Parathyroid adenoma (tissue), 2 donors: ENCODE data around the gene SLC39A5.

ENCODE experiments used
- H2AFZ ChIP-seq: fragments of 300-600 bp; sonication (generic); one replicate; pipeline ENCODE4 v1.7.0; 2017; ENCODE audit warnings: antibody characterized with exemption, mild to moderate bottlenecking
- H3K27ac ChIP-seq: fragments of 300-600 bp; sonication (generic); one replicate; pipeline ENCODE4 v1.7.0; 2017
- H3K27me3 ChIP-seq: fragments of 300-600 bp; sonication (generic); one replicate; pipeline ENCODE4 v1.7.0; 2017; ENCODE audit warnings: low read length; ENCODE audit not compliant: control insufficient read depth, insufficient read depth
- H3K36me3 ChIP-seq: fragments of 300-600 bp; sonication (generic); one replicate; pipeline ENCODE4 v1.7.0; 2017; ENCODE audit warnings: low read length; ENCODE audit not compliant: control insufficient read depth, insufficient read depth
- H3K4me1 ChIP-seq: fragments of 300-600 bp; sonication (generic); one replicate; pipeline ENCODE4 v1.7.0; 2017; ENCODE audit warnings: control low read depth
- H3K4me2 ChIP-seq: fragments of 300-600 bp; sonication (generic); one replicate; pipeline ENCODE4 v1.7.0; 2017; ENCODE audit warnings: low read length
- H3K4me3 ChIP-seq: fragments of 300-600 bp; sonication (generic); one replicate; pipeline ENCODE4 v1.7.0; 2017; ENCODE audit warnings: low read depth, low read length
- H3K79me2 ChIP-seq: fragments of 300-600 bp; sonication (generic); one replicate; pipeline ENCODE4 v1.7.0; 2017; ENCODE audit warnings: control low read depth
- H3K9ac ChIP-seq: fragments of 300-600 bp; sonication (generic); one replicate; pipeline ENCODE4 v1.7.0; 2017; ENCODE audit warnings: mild to moderate bottlenecking
- H3K9me3 ChIP-seq: fragments of 300-600 bp; sonication (generic); one replicate; pipeline ENCODE4 v1.7.0; 2017; ENCODE audit warnings: low read length; ENCODE audit not compliant: control insufficient read depth
- TF ChIP-seq, protein P1 (sequence below): fragments of 300-600 bp; sonication (generic); IDR thresholded peaks from one replicate; pipeline ENCODE4 v1.7.0; 2017; ENCODE audit warnings: antibody characterized with exemption, mild to moderate bottlenecking
- donor health status: primary hyperparathyroidism.

Gene SLC39A5

DNA sequence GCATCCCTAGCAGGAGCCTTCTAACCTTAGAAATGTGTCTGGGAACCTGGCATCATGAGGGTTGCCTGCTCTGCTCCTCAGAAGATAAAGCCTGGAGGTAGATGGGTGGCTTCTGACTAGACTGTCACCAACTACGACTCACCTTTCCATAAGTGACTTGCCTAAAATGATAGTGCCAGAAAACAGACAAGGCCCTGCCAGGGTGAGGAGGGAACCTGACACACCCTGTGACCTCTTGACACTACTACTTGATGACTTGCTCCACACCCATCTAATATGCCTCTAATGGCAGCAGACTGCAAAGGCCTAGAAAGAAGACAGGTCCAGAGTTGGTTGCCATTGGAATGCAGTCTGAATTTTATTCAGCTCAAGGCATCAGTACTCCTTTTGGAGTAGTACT lies 17.5 kb upstream of the SLC39A5 start:
- Histone ChIP-seq H3K4me2 (no peak overlapping the region), H3K4me3 (no peak overlapping the region), H3K9ac (no peak overlapping the region), H3K4me1 (peaks cover 4% of the 10 kb centered on the region), H3K79me2 (peaks cover 19% of the 10 kb centered on the region), H2AFZ (no peak overlapping the region), H3K9me3 (no peaks in the 10 kb centered on the region), H3K27me3 (no peaks in the 10 kb centered on the region), H3K27ac (no peak overlapping the region), H3K36me3 (no peaks in the 10 kb centered on the region)
- TF ChIP-seq, protein P1, sequence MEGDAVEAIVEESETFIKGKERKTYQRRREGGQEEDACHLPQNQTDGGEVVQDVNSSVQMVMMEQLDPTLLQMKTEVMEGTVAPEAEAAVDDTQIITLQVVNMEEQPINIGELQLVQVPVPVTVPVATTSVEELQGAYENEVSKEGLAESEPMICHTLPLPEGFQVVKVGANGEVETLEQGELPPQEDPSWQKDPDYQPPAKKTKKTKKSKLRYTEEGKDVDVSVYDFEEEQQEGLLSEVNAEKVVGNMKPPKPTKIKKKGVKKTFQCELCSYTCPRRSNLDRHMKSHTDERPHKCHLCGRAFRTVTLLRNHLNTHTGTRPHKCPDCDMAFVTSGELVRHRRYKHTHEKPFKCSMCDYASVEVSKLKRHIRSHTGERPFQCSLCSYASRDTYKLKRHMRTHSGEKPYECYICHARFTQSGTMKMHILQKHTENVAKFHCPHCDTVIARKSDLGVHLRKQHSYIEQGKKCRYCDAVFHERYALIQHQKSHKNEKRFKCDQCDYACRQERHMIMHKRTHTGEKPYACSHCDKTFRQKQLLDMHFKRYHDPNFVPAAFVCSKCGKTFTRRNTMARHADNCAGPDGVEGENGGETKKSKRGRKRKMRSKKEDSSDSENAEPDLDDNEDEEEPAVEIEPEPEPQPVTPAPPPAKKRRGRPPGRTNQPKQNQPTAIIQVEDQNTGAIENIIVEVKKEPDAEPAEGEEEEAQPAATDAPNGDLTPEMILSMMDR: no peak

DNA sequence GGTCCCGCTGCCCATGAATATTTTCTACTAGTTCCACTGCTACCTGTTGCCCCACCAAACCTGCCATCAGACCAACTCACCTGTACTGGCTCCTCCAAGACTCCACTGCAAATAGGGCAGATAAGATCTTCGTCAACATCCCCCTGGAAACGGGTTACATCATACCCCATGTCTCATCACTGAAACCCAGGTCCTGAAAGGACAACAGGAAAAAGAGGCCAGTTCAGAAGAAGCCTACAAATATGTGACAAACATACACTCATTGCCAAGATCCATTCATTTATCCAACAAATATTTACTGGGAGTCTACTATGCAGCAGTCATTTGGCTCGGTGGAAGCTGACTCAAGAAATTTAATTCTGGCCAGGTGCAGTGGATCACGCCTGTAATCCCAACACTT lies 16.0 kb upstream of the SLC39A5 start:
- Histone ChIP-seq H3K27ac (no peak overlapping the region), H2AFZ (no peak overlapping the region), H3K27me3 (no peaks in the 10 kb centered on the region), H3K9ac (no peak overlapping the region), H3K79me2 (peaks cover 29% of the 10 kb centered on the region), H3K4me1 (peaks cover 4% of the 10 kb centered on the region), H3K4me2 (no peak overlapping the region), H3K9me3 (no peaks in the 10 kb centered on the region), H3K4me3 (no peak overlapping the region), H3K36me3 (no peaks in the 10 kb centered on the region)
- TF ChIP-seq, protein P1: no peak

DNA sequence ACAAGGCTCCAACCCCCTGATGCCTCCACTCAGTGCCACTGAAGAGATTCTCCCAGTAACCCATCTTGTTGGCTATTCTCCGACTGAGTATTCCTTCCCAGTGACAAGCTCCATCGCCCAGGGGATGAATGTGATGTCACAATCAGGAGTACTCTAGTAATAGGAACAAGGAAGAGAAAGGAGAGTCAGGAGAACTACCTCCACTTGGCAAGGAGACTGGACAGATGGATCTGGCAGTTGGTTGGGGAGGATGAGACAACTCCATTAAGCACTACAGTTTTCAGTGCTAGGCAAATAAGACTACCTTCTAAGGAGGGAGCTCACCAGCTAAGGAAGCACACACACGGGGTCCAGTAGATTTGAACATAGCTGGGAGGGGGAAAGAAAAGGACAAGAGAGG lies 13.4 kb upstream of the SLC39A5 start:
- TF ChIP-seq, protein P1: no peak
- Histone ChIP-seq H3K27ac (no peak overlapping the region), H2AFZ (no peak overlapping the region), H3K36me3 (no peaks in the 10 kb centered on the region), H3K4me2 (no peak overlapping the region), H3K9me3 (no peaks in the 10 kb centered on the region), H3K4me3 (no peak overlapping the region), H3K27me3 (no peaks in the 10 kb centered on the region), H3K9ac (no peak overlapping the region), H3K79me2 (peaks cover 37% of the 10 kb centered on the region), H3K4me1 (peaks cover 4% of the 10 kb centered on the region)

DNA sequence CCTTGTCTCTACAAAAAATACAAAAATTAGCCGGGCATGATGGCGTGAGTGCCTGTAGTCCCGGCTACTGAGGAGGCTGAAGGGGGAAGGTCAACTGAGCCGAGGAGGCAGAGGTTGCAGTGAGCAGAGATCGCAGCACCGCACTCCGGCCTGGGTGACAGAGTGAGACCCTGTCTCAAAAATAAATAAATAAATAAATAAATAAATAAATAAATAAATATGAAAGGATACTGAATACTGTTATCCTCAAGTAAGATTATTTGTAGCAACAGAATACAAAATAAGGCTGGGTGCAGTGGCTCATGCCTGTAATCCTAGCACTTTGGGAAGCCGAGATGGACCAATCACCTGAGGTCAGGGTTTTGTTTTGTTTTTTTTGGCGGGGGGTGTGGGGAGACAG lies 10.0 kb upstream of the SLC39A5 start:
- H3K9me3 ChIP-seq: no peaks in the 10 kb centered on the region
- H3K27ac ChIP-seq: no peak overlapping the region
- H3K36me3 ChIP-seq: no peaks in the 10 kb centered on the region
- TF ChIP-seq, protein P1: no peak
- H3K4me2 ChIP-seq: no peak overlapping the region
- no peak overlapping the region for H2AFZ ChIP-seq
- H3K27me3 ChIP-seq: no peaks in the 10 kb centered on the region
- H3K9ac ChIP-seq: no peak overlapping the region
- H3K4me3 ChIP-seq: no peak overlapping the region
- peaks cover 6% of the 10 kb centered on the region for H3K4me1 ChIP-seq
- H3K79me2 ChIP-seq: peaks cover 29% of the 10 kb centered on the region

DNA sequence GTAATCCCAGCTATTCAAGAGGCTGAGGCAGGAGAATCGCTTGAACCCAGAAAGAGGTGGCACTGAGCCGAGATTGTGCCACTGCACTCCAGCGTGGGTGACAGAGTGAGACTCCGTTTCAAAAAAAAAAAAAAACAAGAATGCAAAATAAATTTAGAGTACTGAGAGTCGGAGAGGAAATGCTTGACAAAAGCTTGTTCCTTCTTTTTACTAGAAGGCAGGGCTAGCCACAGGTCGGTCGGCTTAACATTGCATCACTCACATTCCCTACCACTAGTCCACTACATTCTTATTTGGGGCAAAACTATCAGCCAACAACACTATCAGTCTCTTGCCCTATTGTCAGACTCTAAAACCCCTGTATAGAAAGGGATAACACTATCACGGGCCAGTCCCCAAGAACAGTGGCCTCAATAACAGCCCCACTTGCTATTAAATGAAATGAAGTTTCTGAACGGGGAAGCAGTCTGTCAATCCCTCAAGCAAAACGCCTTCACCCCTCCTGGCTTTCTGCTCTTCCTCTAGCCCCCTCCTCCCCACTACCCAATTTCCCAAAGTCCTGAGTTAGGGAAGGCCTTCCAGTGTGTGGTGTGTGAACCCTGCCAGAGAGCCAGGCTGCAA lies 9.1 kb upstream of the SLC39A5 start:
- Histone ChIP-seq H3K27ac (peak overlapping the region; percentile 92), H2AFZ (peak overlapping the region; percentile 79), H3K27me3 (no peaks in the 10 kb centered on the region), H3K79me2 (peaks cover 24% of the 10 kb centered on the region), H3K4me1 (peaks cover 6% of the 10 kb centered on the region), H3K9ac (no peak overlapping the region), H3K9me3 (no peaks in the 10 kb centered on the region), H3K4me2 (peak overlapping the region; percentile 82), H3K4me3 (peak overlapping the region; percentile 88), H3K36me3 (no peaks in the 10 kb centered on the region)
- TF ChIP-seq, protein P1: no peak
